ENCODE measurements around the gene WDFY4. TPM values are rescaled to one million over a fixed set of nuclear protein-coding genes. Genes with fewer than 3 reads are reported as not detected.
A peak's percentile ranks its signal among the peaks of the same experiment; 100 is the strongest.

Gene WDFY4
- total RNA-seq, 3 donors from 2014 or later: 0.53 to 3.9 (median 0.89) TPM

DNA sequence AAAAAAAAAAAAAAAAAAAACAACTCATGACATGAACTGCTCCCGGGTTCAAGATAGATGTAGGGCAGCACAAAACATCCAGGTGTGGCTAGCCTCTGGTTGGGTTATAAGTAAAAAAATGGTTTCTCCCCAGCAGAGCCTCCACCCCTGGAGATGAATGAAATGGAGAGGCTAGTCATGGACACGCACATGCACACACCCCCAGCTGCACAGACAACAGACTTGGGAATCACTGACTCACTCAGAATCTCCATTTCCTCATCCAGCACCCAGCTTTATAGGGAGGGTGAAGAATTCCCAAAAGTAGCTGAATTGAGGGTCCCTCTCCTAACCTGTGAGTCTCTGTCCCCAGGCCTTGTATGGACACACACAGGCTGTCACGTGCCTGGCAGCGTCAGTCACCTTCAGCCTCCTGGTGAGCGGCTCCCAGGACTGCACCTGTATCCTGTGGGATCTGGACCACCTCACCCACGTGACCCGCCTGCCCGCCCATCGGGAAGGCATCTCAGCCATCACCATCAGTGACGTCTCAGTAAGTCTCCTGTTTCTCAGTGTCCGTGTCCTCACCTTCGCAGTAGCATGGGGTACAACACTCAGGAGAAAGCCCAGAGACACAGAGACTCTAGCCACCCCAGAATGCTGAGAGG, 290.0 kb downstream of the WDFY4 start:
- peaks cover 5% of the 10 kb centered on the region for H3K27me3 Mint-ChIP-seq (ENCODE audit: low read depth)
- no peaks in the 10 kb centered on the region for H3K36me3 Mint-ChIP-seq (ENCODE audit: insufficient read depth)
- H3K4me3 Mint-ChIP-seq: no peak overlapping the region
- H3K9me3 Mint-ChIP-seq: no peaks in the 10 kb centered on the region
- ATAC-seq (no peak), DNase-seq (no peak)
- no peaks in the 10 kb centered on the region for H3K4me1 Mint-ChIP-seq (ENCODE audit: low read depth)

DNA sequence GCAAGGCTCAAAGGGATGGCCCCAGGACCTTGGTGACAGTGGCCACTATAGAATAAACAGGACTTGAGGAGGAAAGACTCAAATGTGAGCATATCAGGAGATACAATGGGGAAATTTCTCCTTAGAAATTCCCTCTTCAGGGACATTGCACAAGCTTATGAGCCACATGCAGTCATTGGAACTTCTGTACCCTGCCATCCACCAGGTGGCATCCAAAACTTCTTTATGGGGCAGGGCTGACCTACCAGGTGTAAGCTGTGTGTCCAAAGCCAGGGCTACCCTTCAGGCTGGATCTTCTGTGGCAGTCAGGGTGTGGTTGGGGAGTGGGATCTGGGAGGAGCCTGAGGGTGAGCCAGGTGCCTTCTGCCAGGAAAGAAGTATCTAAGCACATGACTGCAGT, 291.5 kb downstream of the WDFY4 start:
- DNase-seq: no peak
- Mint-ChIP-seq H3K27me3 (ENCODE audit: low read depth) (peaks cover 5% of the 10 kb centered on the region), H3K4me3 (no peak overlapping the region), H3K36me3 (ENCODE audit: insufficient read depth) (no peaks in the 10 kb centered on the region), H3K9me3 (no peaks in the 10 kb centered on the region), H3K4me1 (ENCODE audit: low read depth) (no peaks in the 10 kb centered on the region)
- ATAC-seq: no peak

DNA sequence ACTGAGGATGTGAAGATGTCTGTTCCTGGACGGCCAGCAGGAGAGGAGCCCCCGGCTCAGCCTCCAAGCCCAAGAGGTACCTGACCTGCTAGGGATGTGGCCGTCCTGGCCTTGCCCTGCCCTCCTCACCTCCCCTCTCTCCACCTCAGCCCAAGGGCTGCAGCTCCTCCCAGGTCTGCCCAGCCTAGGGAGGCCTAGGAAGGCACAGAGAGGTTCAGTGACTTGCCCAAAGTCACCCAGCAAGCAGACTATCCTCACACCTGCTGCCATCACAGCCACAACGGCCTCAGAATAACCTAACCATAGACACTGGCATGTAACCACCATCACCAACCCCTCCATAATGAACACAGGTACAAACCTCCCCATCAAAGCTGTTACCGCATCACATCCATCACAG, 293.6 kb downstream of the WDFY4 start:
- Mint-ChIP-seq H3K36me3 (ENCODE audit: insufficient read depth) (no peaks in the 10 kb centered on the region), H3K4me3 (no peak overlapping the region), H3K27me3 (ENCODE audit: low read depth) (peaks cover 4% of the 10 kb centered on the region), H3K9me3 (no peaks in the 10 kb centered on the region), H3K4me1 (ENCODE audit: low read depth) (no peaks in the 10 kb centered on the region)
- no peak for DNase-seq
- no peak for ATAC-seq

DNA sequence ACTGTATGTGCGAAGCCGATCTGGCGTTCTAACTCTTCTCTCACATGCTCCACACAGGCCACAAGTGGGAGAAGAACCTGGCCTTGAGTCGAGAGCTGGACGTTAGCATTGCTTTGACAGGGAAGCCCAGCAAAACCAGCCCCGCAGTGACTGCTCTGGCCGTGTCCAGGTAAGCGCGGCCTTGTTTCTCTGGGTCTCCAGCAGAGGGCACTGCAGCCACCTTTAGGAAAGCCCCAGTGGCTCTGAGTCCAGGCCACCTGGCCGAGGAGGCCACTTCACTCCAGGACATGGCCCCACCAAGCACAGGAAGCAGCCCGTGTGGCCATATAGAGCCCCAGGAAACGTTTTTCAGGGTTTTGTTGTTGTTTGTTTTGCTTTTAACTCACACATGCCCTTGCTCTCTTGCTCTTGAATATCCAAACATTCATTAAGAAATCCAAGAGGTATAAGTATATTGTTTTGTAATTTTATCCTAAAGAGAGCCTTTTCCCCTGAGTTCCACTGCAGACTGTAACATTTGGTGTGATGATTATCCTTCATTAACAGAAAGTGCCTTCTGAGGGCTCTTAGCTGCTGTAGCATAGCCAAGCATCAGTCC, 296.7 kb downstream of the WDFY4 start:
- Mint-ChIP-seq H3K27me3 (ENCODE audit: low read depth) (no peaks in the 10 kb centered on the region), H3K36me3 (ENCODE audit: insufficient read depth) (no peaks in the 10 kb centered on the region), H3K4me1 (ENCODE audit: low read depth) (no peaks in the 10 kb centered on the region), H3K9me3 (no peaks in the 10 kb centered on the region), H3K4me3 (no peak overlapping the region)
- DNase-seq (no peak), ATAC-seq (peak; percentile 47 to 48)

GRCh38 chr10:48982584-48982983, 297.9 kb downstream of the WDFY4 start:
- no peaks in the 10 kb centered on the region for H3K27me3 Mint-ChIP-seq (ENCODE audit: low read depth)

GRCh38 chr10:48983648-48984351, 299.1 kb downstream of the WDFY4 start:
- no peaks in the 10 kb centered on the region for H3K27me3 Mint-ChIP-seq (ENCODE audit: low read depth)
- H3K36me3 Mint-ChIP-seq (ENCODE audit: insufficient read depth): no peaks in the 10 kb centered on the region
- H3K4me1 Mint-ChIP-seq (ENCODE audit: low read depth): no peaks in the 10 kb centered on the region
- no peak overlapping the region for H3K4me3 Mint-ChIP-seq
- no peak for ATAC-seq
- DNase-seq: no peak
- no peaks in the 10 kb centered on the region for H3K9me3 Mint-ChIP-seq

More at GRCh38 chr10:48982584-48982983, 297.9 kb downstream of the WDFY4 start:
- Mint-ChIP-seq H3K36me3 (ENCODE audit: insufficient read depth) (no peaks in the 10 kb centered on the region), H3K4me3 (no peak overlapping the region), H3K4me1 (ENCODE audit: low read depth) (no peaks in the 10 kb centered on the region), H3K9me3 (no peaks in the 10 kb centered on the region)
- ATAC-seq: no peak
- no peak for DNase-seq

DNA sequence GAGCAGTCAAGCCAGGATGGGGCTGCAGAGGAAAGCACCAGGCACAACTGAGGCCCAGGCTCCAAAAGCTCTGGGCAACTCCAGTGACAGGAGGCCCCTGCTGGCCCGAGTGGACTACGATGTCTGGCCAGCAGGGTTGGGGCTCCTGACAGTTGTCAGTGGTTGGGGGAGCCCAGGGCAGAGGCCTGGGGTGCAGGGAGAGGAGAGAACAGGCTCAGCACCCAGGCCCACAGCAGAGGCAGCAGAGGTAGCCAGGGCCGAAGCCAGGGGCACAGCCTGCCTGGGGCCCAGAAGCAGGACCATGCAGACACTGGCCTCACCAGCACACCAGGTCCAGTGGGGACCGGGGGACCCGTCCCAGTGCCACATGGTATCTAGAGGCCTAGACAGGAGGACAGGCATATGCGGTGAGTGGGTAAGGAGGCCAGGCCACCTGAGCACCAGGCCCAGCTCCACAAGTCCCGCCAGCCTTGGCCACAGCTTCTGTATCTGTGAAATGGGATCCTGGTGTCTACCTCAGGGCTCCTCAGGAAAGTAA, 301.0 kb downstream of the WDFY4 start:
- no peaks in the 10 kb centered on the region for H3K9me3 Mint-ChIP-seq
- no peak overlapping the region for H3K4me3 Mint-ChIP-seq
- ATAC-seq: peak in 1 of 2 donors; percentile 2
- H3K4me1 Mint-ChIP-seq (ENCODE audit: low read depth): no peaks in the 10 kb centered on the region
- no peaks in the 10 kb centered on the region for H3K27me3 Mint-ChIP-seq (ENCODE audit: low read depth)
- H3K36me3 Mint-ChIP-seq (ENCODE audit: insufficient read depth): no peaks in the 10 kb centered on the region
- DNase-seq: no peak

DNA sequence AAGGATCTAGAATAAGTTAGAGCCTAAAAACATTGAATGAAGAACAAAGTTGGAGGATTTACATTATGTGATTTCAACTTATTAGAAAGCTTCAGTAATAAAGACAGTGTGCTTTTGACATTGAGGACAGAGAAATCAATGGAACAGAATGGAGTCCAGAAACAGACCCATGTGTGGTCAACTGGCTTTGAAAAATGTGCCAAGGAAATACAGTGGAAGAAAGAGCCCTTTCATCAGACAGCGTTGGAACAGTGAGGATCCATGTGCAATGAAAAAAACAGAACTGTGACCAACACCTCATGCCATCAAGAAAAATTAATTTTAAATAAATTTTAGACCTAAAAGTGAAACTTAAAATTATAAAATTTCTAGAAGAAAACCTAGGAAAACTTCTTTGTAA, 305.6 kb downstream of the WDFY4 start:
- no peaks in the 10 kb centered on the region for H3K36me3 Mint-ChIP-seq (ENCODE audit: insufficient read depth)
- H3K9me3 Mint-ChIP-seq: no peaks in the 10 kb centered on the region
- no peaks in the 10 kb centered on the region for H3K4me1 Mint-ChIP-seq (ENCODE audit: low read depth)
- DNase-seq (no peak), ATAC-seq (no peak)
- no peak overlapping the region for H3K4me3 Mint-ChIP-seq
- H3K27me3 Mint-ChIP-seq (ENCODE audit: low read depth): no peaks in the 10 kb centered on the region

GRCh38 chr10:48993627-48994026, 309.0 kb downstream of the WDFY4 start:
- Mint-ChIP-seq H3K4me3 (no peak overlapping the region), H3K9me3 (no peaks in the 10 kb centered on the region), H3K36me3 (ENCODE audit: insufficient read depth) (no peaks in the 10 kb centered on the region), H3K4me1 (ENCODE audit: low read depth) (no peaks in the 10 kb centered on the region), H3K27me3 (ENCODE audit: low read depth) (no peaks in the 10 kb centered on the region)
- DNase-seq: no peak
- ATAC-seq: no peak

DNA sequence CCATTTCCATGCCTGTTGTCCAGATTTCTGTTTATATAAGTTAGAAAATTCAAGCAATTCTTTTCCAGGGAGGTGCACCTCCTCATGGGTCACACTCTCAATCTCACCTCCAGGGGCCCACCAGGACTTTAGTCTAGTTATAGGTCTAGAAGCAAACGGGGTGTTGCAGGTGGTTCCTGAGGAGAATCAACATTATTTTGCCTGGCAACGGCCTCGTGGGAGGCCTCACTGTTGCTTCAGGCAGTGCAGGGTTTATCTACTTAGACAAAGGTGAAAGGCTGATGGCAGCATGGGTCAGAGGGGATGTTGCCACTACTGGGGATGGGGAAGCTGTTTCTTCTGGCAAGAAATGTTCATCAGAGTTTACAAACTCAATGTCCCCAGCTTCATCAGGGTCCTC, 311.7 kb downstream of the WDFY4 start:
- Mint-ChIP-seq H3K4me1 (ENCODE audit: low read depth) (no peaks in the 10 kb centered on the region), H3K36me3 (ENCODE audit: insufficient read depth) (no peaks in the 10 kb centered on the region), H3K4me3 (no peak overlapping the region), H3K27me3 (ENCODE audit: low read depth) (peaks cover 1% of the 10 kb centered on the region), H3K9me3 (no peaks in the 10 kb centered on the region)
- no peak for ATAC-seq
- DNase-seq: no peak

DNA sequence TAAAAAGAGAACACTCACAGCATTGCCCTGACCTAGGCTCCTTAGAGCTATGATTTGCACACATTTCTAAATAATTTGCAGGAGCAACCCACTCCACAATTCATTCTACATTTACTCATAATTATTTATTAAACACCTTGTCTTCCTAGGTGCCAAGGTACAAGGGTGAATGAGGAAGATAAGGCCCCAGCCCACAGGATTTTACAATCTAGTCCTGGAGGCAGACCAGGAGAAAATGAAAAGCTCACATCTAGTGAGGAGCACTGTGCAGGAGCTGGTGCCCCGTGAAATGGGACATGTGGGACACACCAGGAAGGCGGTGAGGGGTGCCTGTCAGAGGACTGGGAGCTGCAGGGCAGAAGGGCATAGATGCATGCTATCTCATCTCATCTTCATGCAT, 314.7 kb downstream of the WDFY4 start:
- no peaks in the 10 kb centered on the region for H3K4me1 Mint-ChIP-seq (ENCODE audit: low read depth)
- no peaks in the 10 kb centered on the region for H3K9me3 Mint-ChIP-seq
- no peaks in the 10 kb centered on the region for H3K36me3 Mint-ChIP-seq (ENCODE audit: insufficient read depth)
- no peak overlapping the region for H3K4me3 Mint-ChIP-seq
- no peak for ATAC-seq
- DNase-seq: no peak
- H3K27me3 Mint-ChIP-seq (ENCODE audit: low read depth): peaks cover 1% of the 10 kb centered on the region

- no peak for ATAC-seq
- no peaks in the 10 kb centered on the region for H3K36me3 Mint-ChIP-seq (ENCODE audit: insufficient read depth)
- no peaks in the 10 kb centered on the region for H3K9me3 Mint-ChIP-seq
- no peaks in the 10 kb centered on the region for H3K4me1 Mint-ChIP-seq (ENCODE audit: low read depth)
- peaks cover 1% of the 10 kb centered on the region for H3K27me3 Mint-ChIP-seq (ENCODE audit: low read depth)
- no peak overlapping the region for H3K4me3 Mint-ChIP-seq
- DNase-seq: no peak
Measured at GRCh38 chr10:49000437-49001398, 316.0 kb downstream of the WDFY4 start.

DNA sequence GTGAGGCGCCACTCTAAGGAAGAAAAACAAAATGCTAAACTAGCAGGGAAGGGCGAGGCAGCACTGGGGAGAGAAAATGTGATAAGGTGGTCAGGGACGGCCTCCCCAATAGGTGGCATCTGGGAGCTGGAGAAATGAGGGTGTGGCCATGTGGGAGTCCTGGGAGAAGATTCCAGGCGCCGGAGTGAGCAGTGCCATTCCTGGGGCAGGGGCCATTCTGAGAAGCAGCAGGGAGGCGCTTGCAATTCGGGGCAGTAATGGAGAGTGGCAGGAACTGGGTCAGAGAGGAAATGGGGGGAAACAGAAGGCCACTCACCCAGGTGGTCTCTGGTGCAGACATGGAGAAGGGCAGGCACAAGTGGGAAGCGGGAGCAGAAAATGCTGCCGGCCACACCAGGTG, 316.7 kb downstream of the WDFY4 start:
- DNase-seq (no peak), ATAC-seq (no peak)
- Mint-ChIP-seq H3K4me1 (ENCODE audit: low read depth) (no peaks in the 10 kb centered on the region), H3K9me3 (no peaks in the 10 kb centered on the region), H3K36me3 (ENCODE audit: insufficient read depth) (no peaks in the 10 kb centered on the region), H3K27me3 (ENCODE audit: low read depth) (peaks cover 1% of the 10 kb centered on the region), H3K4me3 (no peak overlapping the region)

Measured in activated T-cell treated with anti-CD3 and anti-CD28 coated beads, Interleukin-2, amount 50 U/mL, for 4 hours (primary cell).